ENCODE data around the gene YIF1A. TPM values are rescaled to one million over a fixed set of nuclear protein-coding genes. Genes with fewer than 3 reads are reported as not detected.

Gene YIF1A
- total and polyA plus RNA-seq, 2 donors (not counting 3 experiments of a cell fraction or from before 2014, with no cell fraction given) = 104 to 271 TPM

DNA sequence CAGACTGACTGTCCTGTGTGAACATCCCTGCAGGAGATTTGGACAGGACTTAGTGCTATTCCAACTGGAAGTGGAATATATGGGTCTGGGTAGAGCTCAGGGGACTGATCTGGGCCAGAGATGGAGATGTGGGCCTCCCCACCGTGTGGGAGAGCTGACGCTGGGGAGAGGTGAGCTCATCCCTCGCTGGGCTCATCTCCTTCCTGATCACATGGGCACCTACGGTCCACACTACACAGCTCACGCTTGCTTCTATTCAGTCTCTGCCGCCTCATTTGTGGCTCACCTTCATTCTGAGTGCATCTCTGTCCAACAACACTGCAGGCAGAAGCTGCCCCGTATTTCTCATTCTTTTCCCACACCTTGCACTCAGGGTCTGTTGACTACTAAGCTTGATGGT is 37.1 kb downstream of the YIF1A start:
- no peaks in the 10 kb centered on the region for H3K9me3 ChIP-seq (replicated peaks; ENCODE audit: control insufficient read depth, insufficient read depth, low read length)
- H3K9ac ChIP-seq (replicated peaks; ENCODE audit: extremely low read depth, insufficient read depth, low read length) = no peak overlapping the region
- H3K4me2 ChIP-seq (ENCODE audit: insufficient read depth, low read length) = no peak overlapping the region
- no peaks in the 10 kb centered on the region for H3K9me1 ChIP-seq (replicated peaks; ENCODE audit: control insufficient read depth, extremely low read depth, insufficient read depth, low read length)
- DNase-seq (ENCODE audit: low read depth, low spot score) (no peak), FAIRE-seq (no peak)
- no TSS peak for BruUV-seq (replicated peaks)
- no peak overlapping the region for H2AFZ ChIP-seq (ENCODE audit: low read depth, low read length)
- H4K20me1 ChIP-seq (replicated peaks; ENCODE audit: control insufficient read depth, extremely low read depth, insufficient read depth, low read length) = no peaks in the 10 kb centered on the region
- H3K36me3 ChIP-seq (ENCODE audit: control insufficient read depth in 2 of 2, extremely low read depth in 1 of 2, insufficient read depth in 2 of 2, low read length in 2 of 2) = peaks cover 0 to 3% of the 10 kb centered on the region in 2 experiments
- H3K27me3 ChIP-seq (ENCODE audit: control insufficient read depth in 2 of 2, insufficient read depth in 2 of 2, low read length in 2 of 2) = peaks cover 0 to 4% of the 10 kb centered on the region in 2 experiments
- no peak overlapping the region for H3K27ac ChIP-seq (ENCODE audit: insufficient read depth, low read depth, low read length)
- CTCF ChIA-PET = no interaction called here
- POLR2A ChIA-PET = no interaction called here
- dilution Hi-C loops (cut with MboI; ENCODE audit: extremely low pct_ligation_motif_present, low sequenced_read_pairs) = no loop called here
- TF ChIP-seq, protein P1, sequence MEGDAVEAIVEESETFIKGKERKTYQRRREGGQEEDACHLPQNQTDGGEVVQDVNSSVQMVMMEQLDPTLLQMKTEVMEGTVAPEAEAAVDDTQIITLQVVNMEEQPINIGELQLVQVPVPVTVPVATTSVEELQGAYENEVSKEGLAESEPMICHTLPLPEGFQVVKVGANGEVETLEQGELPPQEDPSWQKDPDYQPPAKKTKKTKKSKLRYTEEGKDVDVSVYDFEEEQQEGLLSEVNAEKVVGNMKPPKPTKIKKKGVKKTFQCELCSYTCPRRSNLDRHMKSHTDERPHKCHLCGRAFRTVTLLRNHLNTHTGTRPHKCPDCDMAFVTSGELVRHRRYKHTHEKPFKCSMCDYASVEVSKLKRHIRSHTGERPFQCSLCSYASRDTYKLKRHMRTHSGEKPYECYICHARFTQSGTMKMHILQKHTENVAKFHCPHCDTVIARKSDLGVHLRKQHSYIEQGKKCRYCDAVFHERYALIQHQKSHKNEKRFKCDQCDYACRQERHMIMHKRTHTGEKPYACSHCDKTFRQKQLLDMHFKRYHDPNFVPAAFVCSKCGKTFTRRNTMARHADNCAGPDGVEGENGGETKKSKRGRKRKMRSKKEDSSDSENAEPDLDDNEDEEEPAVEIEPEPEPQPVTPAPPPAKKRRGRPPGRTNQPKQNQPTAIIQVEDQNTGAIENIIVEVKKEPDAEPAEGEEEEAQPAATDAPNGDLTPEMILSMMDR (IDR thresholded peaks at IDR 0.05; ENCODE audit: extremely low read depth in 1 of 2, insufficient read depth in 1 of 2, low read depth in 1 of 2, low read length in 2 of 2) = no peak
- no peak for TF ChIP-seq POLR2AphosphoS5 (IDR thresholded peaks at IDR 0.05; ENCODE audit: insufficient read depth, low read depth, low read length)
- no peak for TF ChIP-seq GATA2 (IDR thresholded peaks at IDR 0.05; ENCODE audit: insufficient read depth, insufficient read length, low read depth, low read length)
- TF ChIP-seq, protein P2, sequence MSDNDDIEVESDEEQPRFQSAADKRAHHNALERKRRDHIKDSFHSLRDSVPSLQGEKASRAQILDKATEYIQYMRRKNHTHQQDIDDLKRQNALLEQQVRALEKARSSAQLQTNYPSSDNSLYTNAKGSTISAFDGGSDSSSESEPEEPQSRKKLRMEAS (IDR thresholded peaks at IDR 0.05; ENCODE audit: insufficient read depth, insufficient read length) = no peak
- no peak for TF ChIP-seq EZH2 (IDR thresholded peaks at IDR 0.05; ENCODE audit: borderline replicate concordance, low read depth, low read length, severe bottlenecking)
- TF ChIP-seq FOS (IDR thresholded peaks at IDR 0.05; ENCODE audit: borderline replicate concordance, insufficient read depth, low read length) = no peak
- TF ChIP-seq JUN (IDR thresholded peaks at IDR 0.05; ENCODE audit: borderline replicate concordance, insufficient read depth, insufficient read length, low read depth) = no peak
- no peak for TF ChIP-seq POLR2A (IDR thresholded peaks at IDR 0.05; ENCODE audit: low read depth, low read length)
- no peak for TF ChIP-seq MYC (IDR thresholded peaks at IDR 0.05; ENCODE audit: low read depth, low read length)
- H3K79me2 ChIP-seq (ENCODE audit: control insufficient read depth, insufficient read depth, low read length) = no peaks in the 10 kb centered on the region
- H3K4me1 ChIP-seq (ENCODE audit: control insufficient read depth, extremely low read depth, insufficient read depth, low read length) = peaks cover 1% of the 10 kb centered on the region
- H3K4me3 ChIP-seq (replicated peaks in 1 of 3; ENCODE audit: insufficient read depth in 1 of 3, low read depth in 1 of 3, low read length in 3 of 3) = no peak overlapping the region
- intact Hi-C loops (cut with micrococcal nuclease) = no loop called here
